Effector CD8-positive, alpha-beta T cell (primary cell): ENCODE data around the gene SMYD3.

ENCODE experiments used
- DNase-seq: peaks from one replicate; lab custom pipeline; 2025; lab: John Stamatoyannopoulos, UW

Gene SMYD3

GRCh38 chr1:246462986-246463385, 44.1 kb downstream of the SMYD3 start:
- no peak for DNase-seq

- DNase-seq, result no peak
These were observed 46.7 kb downstream of the SMYD3 start for GRCh38 chr1:246460406-246460805.

- DNase-seq, result no peak
These were observed 47.9 kb downstream of the SMYD3 start for GRCh38 chr1:246459221-246459620.

GRCh38 chr1:246455476-246455875, 51.6 kb downstream of the SMYD3 start:
- no peak for DNase-seq

GRCh38 chr1:246454655-246455054, 52.4 kb downstream of the SMYD3 start:
- no peak for DNase-seq

GRCh38 chr1:246450611-246451251, 56.3 kb downstream of the SMYD3 start:
- DNase-seq, result no peak

- no peak for DNase-seq
These were observed 58.7 kb downstream of the SMYD3 start for GRCh38 chr1:246448373-246448772.

- DNase-seq, result no peak
These were observed 59.6 kb downstream of the SMYD3 start for GRCh38 chr1:246447501-246447900.

GRCh38 chr1:246445503-246445902, 61.6 kb downstream of the SMYD3 start:
- DNase-seq, result no peak

- DNase-seq, result no peak
These were observed 62.5 kb downstream of the SMYD3 start for GRCh38 chr1:246444617-246445016.

- no peak for DNase-seq
These were observed 69.1 kb downstream of the SMYD3 start for GRCh38 chr1:246437961-246438360.

- DNase-seq, result no peak
These were observed 71.5 kb downstream of the SMYD3 start for GRCh38 chr1:246435421-246436041.

- no peak for DNase-seq
These were observed 72.7 kb downstream of the SMYD3 start for GRCh38 chr1:246434335-246434734.

- DNase-seq, result no peak
These were observed 78.4 kb downstream of the SMYD3 start for GRCh38 chr1:246428542-246429308.

- no peak for DNase-seq
These were observed 79.5 kb downstream of the SMYD3 start for GRCh38 chr1:246427611-246428010.

- no peak for DNase-seq
These were observed 81.2 kb downstream of the SMYD3 start for GRCh38 chr1:246425895-246426294.

- no peak for DNase-seq
These were observed 81.8 kb downstream of the SMYD3 start for GRCh38 chr1:246425139-246425794.

GRCh38 chr1:246420300-246420699, 86.8 kb downstream of the SMYD3 start:
- DNase-seq, result no peak

GRCh38 chr1:246418565-246419312, 88.3 kb downstream of the SMYD3 start:
- no peak for DNase-seq

GRCh38 chr1:246417813-246418564, 89.1 kb downstream of the SMYD3 start:
- no peak for DNase-seq

GRCh38 chr1:246417152-246417812, 89.8 kb downstream of the SMYD3 start:
- no peak for DNase-seq
